Dermis microvascular lymphatic vessel endothelial cell (primary cell): ENCODE data around the gene CIAO1. TPM values are rescaled to one million over a fixed set of nuclear protein-coding genes. Genes with fewer than 3 reads are reported as not detected.
"Not testable (repeated sequence)": the region's sequence is repeated elsewhere in the genome, so short reads cannot be mapped to it uniquely, and the experiment has no call there.

Experiments used
- DNase-seq, 2 donors: peaks; one replicate each; pipeline versions ENCODE4 v3.0.0 to v3.0.0-alpha.2; 2010; ENCODE audit warnings: low read depth in 2 of 2
- total RNA-seq: library from RNA; depleted of rRNA; stranded (reverse); fragments of >200 nt; gene quantifications from 2 replicates; pipeline ENCODE4 v1.2.1, GENCODE V29; 2014

CIAO1 gene
- total RNA-seq, 1 donor from 2014 or later: 84.2 TPM

DNA sequence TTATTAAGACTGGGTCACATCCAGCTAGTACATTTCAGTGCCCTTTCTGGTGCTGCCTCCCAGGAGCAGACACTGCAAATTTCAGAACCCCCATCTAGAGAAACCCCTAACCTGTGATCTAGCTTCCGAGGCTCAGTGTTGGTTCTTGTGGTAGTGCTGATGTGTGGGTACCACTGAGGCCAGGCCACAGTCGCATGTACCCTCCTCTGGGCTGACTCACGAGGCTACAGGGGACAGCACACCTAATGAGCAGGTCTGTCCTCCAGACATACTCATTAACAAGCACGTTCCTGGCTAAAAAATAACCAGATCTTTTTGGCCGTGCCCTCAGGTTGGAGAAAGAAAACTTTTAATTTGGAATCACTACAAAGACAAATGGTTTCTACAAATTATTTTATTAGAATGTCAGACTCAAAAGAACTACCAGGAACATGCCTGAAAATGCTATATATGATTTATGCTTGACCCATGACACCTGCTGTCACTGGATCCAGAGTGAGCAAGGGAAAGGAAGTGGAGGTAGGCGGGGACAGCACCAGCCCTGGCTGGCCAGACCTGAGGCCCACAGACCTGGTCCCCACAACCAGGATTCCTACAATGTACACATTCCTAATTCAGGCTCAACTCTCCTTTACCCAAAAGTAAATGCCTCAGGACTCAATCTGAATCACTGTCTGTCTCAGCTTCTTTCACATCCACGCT lies 8.5 kb downstream of the CIAO1 start:
- DNase-seq: no peak

GRCh38 chr2:96276787-96277499 lies 10.9 kb downstream of the CIAO1 start:
- DNase-seq: no peak

DNA sequence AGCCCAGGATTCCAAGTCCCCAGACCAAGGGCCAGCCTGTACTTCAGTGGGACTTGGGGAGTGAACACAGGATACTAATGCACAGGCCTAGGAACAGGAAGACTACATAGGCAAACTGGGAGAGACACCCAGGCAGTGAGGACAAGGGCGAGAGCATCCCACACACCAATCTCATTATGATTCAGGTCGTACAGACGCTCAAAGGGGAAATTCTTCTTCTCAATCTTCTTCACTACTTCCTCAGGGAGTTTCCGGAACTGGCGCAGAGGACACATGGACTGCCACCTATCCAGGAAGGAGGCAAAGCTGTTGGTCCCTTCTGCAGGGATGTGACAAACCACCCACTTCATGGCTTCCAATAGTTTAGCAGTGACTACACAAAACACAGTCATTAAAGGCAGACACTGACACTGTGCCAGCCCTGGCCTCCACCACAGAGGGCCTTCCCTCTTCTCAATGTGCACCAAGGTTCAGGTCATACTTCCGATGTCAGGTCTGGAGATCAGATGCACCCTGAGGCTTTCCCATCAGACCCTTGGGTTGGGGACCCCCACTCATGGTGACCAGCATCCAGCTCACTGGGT lies 21.3 kb downstream of the CIAO1 start:
- no peak for DNase-seq

GRCh38 chr2:96291751-96292150 lies 25.7 kb downstream of the CIAO1 start:
- DNase-seq: no peak

- not testable (repeated sequence) for DNase-seq
These were observed 28.2 kb downstream of the CIAO1 start for GRCh38 chr2:96294271-96294670.

- no peak for DNase-seq
These were observed 30.9 kb downstream of the CIAO1 start for GRCh38 chr2:96296925-96297324.

GRCh38 chr2:96301865-96302264 lies 35.8 kb downstream of the CIAO1 start:
- DNase-seq: no peak

GRCh38 chr2:96304606-96305005 lies 38.6 kb downstream of the CIAO1 start:
- no peak for DNase-seq

DNA sequence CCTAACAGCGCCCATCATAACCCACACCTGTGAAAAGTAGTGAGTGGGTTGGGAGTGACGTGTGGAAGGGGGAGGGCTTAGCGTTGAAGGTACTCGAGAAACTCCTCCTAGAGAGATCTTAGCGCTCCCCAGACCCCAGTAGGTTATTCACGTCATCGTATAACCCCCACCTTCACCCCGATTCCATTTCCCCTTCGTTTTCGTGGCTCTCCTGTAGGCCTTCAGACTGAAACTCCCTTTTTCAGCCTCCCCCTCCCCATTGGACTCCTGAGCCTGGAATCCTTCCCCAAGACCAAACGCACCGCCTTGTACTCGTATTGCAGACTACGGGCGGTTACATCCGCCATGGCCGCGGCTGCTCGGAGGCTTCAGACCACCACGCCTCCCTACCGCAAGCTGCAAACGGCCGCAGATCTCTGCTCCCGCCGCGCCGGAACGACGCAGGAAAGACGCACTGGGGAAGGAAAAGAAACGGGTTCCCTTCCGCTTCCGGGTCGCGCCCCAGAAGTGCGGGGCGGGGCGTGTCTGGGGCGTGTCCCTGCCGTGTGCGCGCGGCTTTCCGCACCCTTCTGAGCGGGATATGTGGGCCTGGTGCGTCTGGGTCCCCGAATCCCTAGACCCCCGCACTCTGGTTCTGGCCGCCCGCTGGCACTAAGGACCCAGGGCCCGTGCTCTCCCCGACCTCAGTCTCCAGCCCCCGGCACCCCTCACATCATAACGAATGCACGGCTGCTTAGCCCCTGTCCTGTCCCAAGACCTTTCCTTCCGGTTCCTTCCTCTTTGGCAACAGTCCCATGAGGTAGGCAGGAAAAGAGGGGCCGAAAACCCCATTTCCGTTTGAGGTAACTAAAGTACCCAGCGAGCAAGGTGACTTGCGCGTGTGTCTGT lies 39.3 kb downstream of the CIAO1 start, which contains the start of gene SNRNP200:
SNRNP200 (minus strand) TSS at position 456 of the 888 bp plus-strand sequence; CDS start at position 347, 109 bp downstream.
- DNase-seq: peak; percentile 33 to 79

DNA sequence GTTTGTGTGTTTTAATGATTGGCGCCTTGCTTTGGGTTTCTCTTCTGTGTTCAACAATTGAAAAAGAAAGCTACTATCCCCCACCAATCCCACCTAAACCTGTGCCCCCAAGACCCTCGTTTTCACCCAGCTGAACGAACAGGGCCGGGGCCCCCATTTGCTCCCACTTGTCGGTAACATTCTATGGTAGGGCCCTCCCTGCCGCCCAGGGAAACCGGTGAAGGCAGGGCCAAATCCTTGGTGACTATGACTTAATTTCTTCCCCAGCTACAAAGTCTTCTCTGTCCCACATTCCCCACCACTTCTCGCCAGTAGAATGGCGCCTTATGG lies 39.9 kb downstream of the CIAO1 start:
- no peak for DNase-seq

- DNase-seq: no peak
These were observed 40.3 kb downstream of the CIAO1 start for GRCh38 chr2:96306370-96306769.

- DNase-seq: no peak
These were observed 42.2 kb downstream of the CIAO1 start for GRCh38 chr2:96308248-96308647.

GRCh38 chr2:96315005-96315399 lies 49.0 kb downstream of the CIAO1 start:
- no peak for DNase-seq

- peak in 1 of 2 donors; percentile 65 for DNase-seq
These were observed 49.5 kb downstream of the CIAO1 start for GRCh38 chr2:96315400-96316071.

GRCh38 chr2:96316999-96317398 lies 51.0 kb downstream of the CIAO1 start:
- DNase-seq: no peak

- DNase-seq: no peak
These were observed 51.6 kb downstream of the CIAO1 start for GRCh38 chr2:96317584-96317997.

GRCh38 chr2:96318723-96319122 lies 52.7 kb downstream of the CIAO1 start:
- no peak for DNase-seq

DNA sequence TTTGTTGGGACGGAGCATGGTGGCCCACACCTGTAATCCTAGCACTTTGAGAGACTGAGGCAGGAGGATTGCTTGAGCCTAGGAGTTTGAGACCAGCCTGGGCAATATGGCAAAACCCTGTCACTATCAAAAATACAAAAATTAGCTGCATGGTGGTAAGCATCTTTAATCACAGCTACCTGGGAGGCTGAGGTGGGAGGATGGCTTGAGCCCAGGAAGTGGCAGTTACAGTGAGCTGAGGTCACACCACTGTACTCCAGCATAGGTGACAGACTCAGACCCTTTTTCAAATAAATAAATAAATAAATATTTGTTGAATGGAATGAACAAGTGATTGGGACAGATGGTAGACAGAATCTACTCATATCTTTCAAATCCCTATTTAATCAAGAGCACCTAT lies 53.4 kb downstream of the CIAO1 start:
- no peak for DNase-seq

GRCh38 chr2:96320326-96320725 lies 54.3 kb downstream of the CIAO1 start:
- no peak for DNase-seq

GRCh38 chr2:96320728-96321622 lies 55.0 kb downstream of the CIAO1 start:
- DNase-seq: peak in 1 of 2 donors; percentile 33
